ENCODE data around the gene RSU1.

The RSU1 gene

GRCh38 chr10:16741540-16741939 is 75.7 kb downstream of the RSU1 start:
- no peak overlapping the region for H3K4me3 ChIP-seq (ENCODE audit: control insufficient read depth, low read depth, low read length)
- DNase-seq (ENCODE audit: low read depth): no peak
- TF ChIP-seq CTCF (conservative IDR thresholded peaks at IDR 0.05; ENCODE audit: control insufficient read depth, insufficient read depth, low read depth, low read length): no peak

DNA sequence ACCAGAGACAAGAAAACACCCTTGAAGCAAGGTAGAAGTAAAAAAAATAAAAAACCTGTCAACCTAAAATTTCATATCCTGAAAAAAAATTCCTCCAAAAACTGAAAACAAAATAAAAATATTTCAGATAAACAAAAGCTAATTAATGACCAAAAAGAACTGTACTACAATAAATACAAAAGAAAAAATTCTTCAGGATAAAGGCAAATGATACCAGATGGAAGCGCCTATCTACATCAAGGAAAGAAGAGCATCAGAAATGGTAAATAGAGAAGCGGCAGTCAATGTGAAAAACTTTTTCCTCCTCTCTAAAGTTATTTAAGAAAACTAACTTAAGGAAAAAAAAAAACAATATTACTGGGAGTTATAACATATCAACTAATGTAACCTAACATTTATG is 79.8 kb downstream of the RSU1 start:
- TF ChIP-seq CTCF (conservative IDR thresholded peaks at IDR 0.05; ENCODE audit: control insufficient read depth, insufficient read depth, low read depth, low read length): no peak
- no peak for DNase-seq (ENCODE audit: low read depth)
- no peak overlapping the region for H3K4me3 ChIP-seq (ENCODE audit: control insufficient read depth, low read depth, low read length)

- H3K4me3 ChIP-seq (ENCODE audit: control insufficient read depth, low read depth, low read length): no peak overlapping the region
- no peak for DNase-seq (ENCODE audit: low read depth)
- no peak for TF ChIP-seq CTCF (conservative IDR thresholded peaks at IDR 0.05; ENCODE audit: control insufficient read depth, insufficient read depth, low read depth, low read length)
Measured at GRCh38 chr10:16735671-16736070, 81.6 kb downstream of the RSU1 start.

GRCh38 chr10:16732376-16732775 is 84.8 kb downstream of the RSU1 start:
- TF ChIP-seq CTCF (conservative IDR thresholded peaks at IDR 0.05; ENCODE audit: control insufficient read depth, insufficient read depth, low read depth, low read length): no peak
- DNase-seq (ENCODE audit: low read depth): peak; percentile 64
- no peak overlapping the region for H3K4me3 ChIP-seq (ENCODE audit: control insufficient read depth, low read depth, low read length)

GRCh38 chr10:16728266-16728665 is 89.0 kb downstream of the RSU1 start:
- no peak for TF ChIP-seq CTCF (conservative IDR thresholded peaks at IDR 0.05; ENCODE audit: control insufficient read depth, insufficient read depth, low read depth, low read length)
- H3K4me3 ChIP-seq (ENCODE audit: control insufficient read depth, low read depth, low read length): no peak overlapping the region
- no peak for DNase-seq (ENCODE audit: low read depth)

GRCh38 chr10:16727666-16728065 is 89.6 kb downstream of the RSU1 start:
- no peak for DNase-seq (ENCODE audit: low read depth)
- H3K4me3 ChIP-seq (ENCODE audit: control insufficient read depth, low read depth, low read length): no peak overlapping the region
- no peak for TF ChIP-seq CTCF (conservative IDR thresholded peaks at IDR 0.05; ENCODE audit: control insufficient read depth, insufficient read depth, low read depth, low read length)

DNA sequence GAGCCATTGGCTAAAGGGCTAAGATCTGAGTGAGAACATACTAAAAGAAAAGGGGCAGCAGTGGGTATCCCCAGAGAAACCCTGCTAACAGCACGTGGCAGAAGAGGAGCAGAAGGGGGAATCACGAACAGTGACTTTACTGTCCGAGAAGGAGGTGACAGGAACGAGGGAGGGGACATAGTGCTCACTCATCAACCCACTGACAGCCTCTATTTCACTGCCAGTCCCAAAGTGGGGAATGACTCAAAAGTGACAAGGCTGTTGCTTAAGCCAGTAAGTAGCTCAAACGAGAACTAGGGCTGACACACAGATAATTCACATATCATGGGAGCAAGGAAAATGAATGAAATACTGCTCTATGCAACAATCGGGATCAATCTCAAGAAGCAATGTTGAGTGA is 92.7 kb downstream of the RSU1 start:
- no peak for DNase-seq (ENCODE audit: low read depth)
- no peak overlapping the region for H3K4me3 ChIP-seq (ENCODE audit: control insufficient read depth, low read depth, low read length)
- TF ChIP-seq CTCF (conservative IDR thresholded peaks at IDR 0.05; ENCODE audit: control insufficient read depth, insufficient read depth, low read depth, low read length): no peak

Measured in fibroblast of mammary gland (primary cell).